Cortex of kidney (tissue), 1 donor: Measurements from ENCODE around the gene ADAMTS19.
"Not testable (repeated sequence)": the region's sequence is repeated elsewhere in the genome, so short reads cannot be mapped to it uniquely, and the experiment has no call there.

Source experiments
- DNase-seq: peaks from one replicate; lab custom pipeline; 2025; lab: John Stamatoyannopoulos, UW

ADAMTS19 gene

DNA sequence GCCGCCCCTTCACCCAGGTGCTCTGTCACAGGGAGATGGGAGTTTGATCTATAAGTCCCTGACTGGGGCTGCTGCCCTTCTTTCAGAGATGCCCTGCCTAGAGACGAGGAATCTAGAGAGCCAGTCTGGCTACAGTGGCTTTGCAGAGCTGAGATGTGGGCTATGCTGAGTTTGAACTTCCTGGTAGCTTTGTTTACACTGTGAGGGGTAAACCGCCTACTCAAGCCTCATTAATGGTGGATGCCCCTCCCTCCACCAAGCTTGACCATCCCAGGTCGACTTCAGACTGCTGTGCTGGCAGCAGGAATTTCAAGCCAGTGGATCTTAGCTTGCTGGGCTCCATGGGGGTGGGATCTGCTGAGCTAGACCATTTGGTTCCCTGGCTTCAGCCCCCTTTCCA, 124.4 kb downstream of the ADAMTS19 start:
- not testable (repeated sequence) for DNase-seq

DNA sequence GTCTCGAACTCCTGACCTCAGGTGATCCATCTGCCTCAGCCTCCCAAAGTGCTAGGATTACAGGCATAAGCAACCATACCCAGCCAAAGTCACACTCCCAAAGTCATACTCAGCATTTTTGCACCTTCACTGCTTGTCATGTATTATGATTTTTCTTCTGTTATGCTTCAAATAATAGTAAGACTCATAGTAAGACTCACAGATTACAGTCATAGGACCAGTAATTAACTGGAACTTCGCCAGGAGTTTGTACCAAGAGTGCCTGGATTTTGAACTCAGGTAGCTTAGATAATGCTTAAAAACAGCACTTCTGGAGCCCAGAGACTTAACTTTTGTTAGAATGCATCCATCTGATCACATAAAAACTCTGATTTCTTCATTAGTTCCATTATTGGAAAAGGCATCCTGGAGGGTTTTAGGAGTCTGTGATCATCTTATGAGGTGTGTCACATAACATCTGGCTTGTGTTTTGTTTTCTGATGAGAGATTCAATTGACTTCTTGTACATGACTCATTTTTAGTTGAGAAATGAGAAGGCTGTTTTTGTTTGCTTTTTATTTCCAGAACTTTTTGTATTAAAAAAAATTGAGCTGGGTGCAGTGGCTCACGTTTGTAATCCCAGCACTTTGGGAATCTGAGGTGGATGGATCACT, 131.5 kb downstream of the ADAMTS19 start:
- DNase-seq, result no peak

DNA sequence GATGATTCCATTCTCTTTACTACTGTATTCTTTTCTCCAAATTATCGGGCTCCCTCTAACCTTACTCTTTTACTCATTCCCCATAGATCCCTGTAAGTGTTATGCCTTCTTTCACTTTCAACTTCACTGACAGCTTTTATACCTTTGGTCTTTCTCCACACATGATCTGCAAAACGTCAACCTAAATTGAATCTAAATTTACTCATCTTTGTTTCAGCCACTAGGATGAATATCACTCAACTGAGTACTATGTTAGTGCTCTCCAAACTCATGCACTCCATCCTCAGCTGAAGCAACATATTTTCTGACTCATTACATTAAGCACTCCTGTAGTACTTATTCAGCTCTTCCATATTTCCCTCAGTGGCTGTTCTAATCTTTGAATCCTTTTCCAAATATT, 133.4 kb downstream of the ADAMTS19 start:
- DNase-seq, result no peak

DNA sequence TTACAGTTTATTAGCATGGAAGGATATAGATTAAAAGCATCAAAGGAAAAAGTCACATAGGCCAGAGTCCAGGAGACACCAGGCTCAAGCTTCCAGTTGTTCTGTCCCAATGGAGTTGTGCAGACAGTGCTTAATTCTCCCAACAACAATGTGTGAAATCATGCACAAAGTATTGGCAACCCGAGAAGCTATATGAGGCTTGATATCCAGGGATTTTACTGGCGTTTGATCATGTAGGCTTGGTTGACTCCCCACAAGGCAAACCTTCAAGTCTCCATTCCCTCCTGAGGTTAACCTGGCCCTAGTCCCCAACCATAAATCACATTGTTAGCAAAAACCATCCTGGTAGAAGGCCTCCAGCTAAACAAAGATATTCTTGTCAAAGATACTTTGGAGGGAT, 141.5 kb downstream of the ADAMTS19 start:
- no peak for DNase-seq

DNA sequence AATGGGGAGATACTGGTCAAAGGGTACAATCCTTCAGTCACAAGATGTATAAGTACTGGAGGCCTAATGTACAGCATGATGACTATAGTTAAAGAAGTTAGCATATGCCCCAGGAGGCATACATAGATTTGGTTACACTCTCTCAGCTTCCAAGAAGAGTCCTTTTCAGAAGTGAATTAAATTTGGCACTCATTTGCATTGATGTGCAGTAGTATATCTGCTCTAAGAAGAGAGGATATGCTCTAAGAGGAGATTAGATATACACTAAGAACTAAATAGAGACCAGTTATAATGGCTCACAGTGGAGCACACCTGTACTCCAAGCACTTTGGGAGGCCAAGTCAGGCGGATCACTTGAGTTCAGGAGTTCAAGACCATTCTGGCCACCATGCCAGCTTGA, 148.3 kb downstream of the ADAMTS19 start:
- no peak for DNase-seq

DNA sequence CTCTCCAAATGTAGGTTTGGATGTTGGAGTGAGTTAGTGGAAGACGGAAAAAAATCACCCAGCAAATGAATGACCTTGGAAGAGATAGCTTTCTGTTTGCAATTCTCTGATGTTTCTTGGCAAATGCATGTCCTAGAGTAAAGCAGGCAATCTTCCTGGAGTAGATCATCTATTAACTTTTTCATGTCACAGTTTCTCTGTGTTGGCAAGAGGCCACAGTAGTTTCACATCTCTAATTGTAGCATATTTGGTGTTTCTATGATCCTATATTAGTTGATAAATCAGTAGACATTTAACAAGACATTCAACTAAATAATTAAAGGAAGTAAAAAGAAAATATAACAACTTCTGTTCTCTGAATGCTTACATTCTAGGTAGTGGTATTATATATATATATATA, 149.6 kb downstream of the ADAMTS19 start:
- no peak for DNase-seq

DNA sequence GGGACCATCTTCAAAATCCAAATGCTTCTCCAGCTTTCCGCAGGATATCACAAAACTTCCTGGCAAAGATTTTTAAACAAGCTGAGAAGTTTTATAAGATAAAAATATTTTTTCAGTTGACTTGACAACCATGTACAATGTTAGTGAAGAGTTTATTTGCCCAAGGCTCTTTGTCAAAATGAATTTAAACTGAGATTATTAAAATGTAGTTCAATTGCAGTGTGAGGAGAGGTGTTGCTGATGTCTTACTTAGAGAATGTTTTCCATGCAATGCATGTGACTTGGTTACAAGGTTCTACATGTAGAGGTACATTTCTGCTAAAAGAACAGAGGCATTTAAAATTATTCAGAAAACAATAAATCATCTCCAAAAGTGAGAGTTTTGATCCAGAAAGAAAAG, 156.4 kb downstream of the ADAMTS19 start:
- DNase-seq, result no peak

DNA sequence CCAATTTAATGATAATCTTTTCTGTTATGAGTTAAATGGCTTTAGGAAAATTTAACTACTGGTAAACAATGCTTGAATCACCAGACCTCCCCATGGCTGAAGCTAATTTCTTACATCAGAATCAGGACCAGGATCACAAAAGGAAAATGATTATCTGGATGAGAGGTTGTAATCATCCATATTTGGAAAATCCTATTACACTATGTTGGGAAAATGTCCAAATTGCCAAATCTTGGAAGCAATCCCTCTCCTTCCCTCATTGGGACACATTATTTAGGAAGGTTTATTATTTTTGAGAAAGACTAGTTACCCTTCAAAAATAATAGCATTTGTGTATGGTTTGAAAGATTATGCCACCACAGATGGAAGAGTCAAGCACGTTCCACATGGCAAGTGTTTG, 157.1 kb downstream of the ADAMTS19 start:
- no peak for DNase-seq

DNA sequence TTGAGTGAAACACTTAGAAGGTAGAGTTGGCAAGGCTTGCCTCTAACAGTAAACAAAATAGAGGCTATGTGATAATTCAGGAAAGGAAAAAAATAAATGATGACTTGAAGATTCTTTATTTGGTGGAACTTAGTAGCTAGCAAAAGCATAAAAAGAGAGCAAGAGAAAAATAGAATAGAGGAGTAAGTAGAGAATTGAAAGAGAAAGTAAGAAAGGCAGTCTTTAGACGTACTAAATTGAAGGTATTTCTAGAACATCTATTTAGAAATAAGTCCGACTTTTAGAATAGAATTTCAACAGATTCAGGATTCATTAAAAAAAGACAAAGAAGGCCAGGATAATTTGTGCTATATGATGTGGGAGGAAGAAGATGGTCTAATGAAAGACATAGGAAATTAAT, 159.7 kb downstream of the ADAMTS19 start:
- DNase-seq, result no peak

DNA sequence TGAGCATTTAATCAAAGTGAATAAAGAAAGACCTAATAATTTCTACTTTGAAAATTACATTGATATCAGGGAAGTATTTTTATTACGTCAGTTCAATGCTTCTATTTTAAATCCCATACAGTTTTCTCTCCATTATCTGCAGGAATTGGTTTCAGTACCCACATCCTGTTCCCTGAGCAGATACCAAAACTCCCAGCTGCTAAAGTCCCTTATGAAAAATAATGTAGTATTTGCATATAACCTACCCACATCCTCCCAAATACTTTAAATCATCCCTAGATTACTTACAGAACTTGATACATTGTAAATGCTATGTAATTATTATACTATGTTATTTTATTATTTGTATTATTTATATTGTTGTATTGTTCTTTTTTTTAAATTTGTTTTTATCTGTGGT, 162.4 kb downstream of the ADAMTS19 start:
- no peak for DNase-seq

DNA sequence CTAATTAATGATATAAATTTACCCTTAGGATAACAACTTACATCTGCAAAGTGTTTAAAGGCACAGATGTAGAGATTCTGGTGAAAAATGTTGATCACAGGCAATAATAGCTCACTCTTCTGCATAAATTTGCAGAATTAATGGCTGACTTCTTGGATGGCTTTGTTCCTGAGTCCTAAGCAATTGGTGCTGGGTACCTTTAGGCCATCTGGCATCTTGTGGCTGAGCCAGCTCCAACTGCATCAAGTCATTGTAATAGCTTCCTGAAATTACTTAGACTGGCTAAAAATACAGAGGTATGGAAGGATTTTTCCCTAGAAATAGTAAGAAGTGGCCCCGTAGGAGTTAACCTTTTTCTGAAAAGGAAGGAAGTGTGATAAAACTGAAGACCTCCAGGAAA, 169.5 kb downstream of the ADAMTS19 start:
- DNase-seq, result no peak

DNA sequence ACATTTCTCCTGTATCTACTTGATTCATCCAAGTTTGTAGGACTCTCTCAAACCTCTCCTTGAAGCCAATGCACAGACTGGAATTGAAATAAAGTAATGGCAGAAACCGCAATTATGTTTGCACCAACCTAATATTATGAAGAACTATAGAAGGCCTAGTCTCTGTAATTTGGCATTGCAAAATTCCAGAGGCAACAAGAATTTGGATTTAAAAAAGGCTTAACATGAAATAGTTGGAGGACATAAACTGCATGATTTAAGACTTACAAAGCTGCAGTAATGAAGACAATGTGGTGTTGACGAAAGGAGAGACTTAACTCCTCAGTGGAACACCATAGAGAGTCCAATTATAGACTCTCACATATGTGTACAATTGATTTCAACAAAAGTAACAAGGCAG, 170.0 kb downstream of the ADAMTS19 start:
- no peak for DNase-seq

DNA sequence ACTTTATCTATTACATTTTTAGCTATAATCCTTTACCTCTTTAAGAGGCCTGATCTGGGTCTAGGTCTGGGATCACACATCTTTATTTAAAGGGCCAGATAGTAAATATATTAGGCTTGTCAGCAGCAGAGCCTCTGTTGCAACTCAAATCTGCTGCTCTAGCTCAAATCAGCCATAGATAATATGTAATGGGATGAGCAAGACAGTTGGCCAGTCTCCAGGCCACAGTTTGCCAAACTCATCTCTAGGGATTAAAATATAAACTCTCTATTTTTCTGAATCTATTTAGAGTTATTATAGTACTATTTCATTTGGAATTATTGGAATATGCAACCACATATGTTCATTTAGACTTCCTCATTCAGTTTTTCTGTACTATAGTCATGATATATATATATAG, 171.9 kb downstream of the ADAMTS19 start:
- DNase-seq, result no peak

DNA sequence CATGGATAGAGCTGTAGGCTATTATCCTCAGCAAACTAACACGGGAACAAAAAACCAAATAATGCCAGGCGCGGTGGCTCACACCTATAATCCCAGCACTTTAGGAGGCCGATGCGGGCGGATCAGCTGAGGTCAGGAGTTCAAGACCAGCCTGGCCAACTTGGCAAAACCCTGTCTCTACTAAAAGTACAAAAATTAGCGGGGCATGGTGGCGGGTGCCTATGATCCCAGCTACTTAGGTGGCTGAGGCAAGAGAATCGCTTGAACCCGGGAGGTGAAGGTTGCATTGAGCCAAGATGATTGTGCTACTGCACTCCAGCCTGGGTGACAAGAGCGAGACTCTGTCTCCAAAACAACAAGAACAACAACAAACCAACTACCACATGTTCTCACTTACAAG, 177.4 kb downstream of the ADAMTS19 start:
- not testable (repeated sequence) for DNase-seq

DNA sequence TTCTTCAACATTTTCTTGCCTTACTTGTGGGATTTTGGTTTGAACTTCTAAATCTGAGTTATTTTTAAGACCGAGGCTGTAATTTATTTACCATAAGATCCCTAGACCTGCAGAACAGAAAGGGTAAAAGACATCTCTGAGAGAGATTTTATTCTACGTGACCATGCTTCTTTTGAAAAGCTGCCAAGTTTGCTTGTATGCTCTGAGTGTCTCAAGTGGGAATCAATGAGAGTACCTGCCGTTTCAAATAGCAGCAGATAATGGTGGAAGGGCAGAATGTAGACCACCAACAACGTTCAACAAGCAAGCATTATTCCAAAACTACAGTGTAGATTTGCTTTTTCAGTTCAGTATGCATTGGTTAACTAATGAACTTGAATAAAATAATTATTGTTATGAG, 179.2 kb downstream of the ADAMTS19 start:
- DNase-seq, result no peak

DNA sequence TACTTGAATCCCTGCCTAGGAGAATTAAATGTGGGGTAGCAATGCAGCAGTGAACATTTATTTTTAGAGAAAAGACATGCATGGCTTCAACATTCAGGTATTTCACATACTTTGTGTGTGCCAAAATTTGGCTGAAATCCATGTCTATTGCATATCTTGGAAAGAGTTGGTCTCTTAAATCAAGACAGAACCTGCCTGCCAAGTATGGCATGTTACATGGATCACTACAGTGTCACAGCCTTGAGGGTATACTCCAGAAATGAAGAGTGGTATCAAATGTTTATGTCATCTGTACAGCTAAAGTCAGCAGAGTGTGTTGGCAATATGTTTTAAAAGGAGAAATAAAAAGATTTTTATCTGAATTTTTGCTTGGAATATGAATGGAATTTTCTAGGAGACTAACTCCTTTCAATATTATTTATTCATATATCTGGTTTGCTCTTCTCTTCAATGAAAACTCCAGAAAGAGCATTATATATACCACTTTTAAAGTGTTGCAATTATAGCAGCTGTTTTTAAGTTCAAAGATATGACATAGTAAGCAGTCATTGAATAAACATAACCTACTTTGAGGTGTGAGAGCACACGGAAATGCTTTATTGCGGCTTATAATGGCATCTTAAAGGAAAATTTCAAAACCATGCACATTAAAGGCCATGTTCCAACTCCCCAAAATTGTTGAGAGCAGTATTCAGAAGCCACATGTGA, 192.4 kb downstream of the ADAMTS19 start:
- DNase-seq, result no peak

DNA sequence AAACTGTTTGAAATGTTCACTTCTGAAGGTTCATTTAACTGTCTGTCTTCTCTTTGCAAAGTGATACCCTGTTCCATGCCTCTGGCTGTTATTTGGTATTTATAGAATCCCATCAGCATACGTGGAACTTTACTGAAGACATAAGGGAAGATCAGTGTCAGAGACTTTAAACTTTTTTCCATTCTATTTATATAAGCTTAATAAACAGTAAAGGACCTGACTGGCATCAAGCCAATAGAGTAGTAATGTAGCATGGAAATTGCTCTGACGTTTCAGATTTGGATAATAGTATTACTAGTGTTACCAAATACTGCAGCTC, 192.9 kb downstream of the ADAMTS19 start:
- no peak for DNase-seq

DNA sequence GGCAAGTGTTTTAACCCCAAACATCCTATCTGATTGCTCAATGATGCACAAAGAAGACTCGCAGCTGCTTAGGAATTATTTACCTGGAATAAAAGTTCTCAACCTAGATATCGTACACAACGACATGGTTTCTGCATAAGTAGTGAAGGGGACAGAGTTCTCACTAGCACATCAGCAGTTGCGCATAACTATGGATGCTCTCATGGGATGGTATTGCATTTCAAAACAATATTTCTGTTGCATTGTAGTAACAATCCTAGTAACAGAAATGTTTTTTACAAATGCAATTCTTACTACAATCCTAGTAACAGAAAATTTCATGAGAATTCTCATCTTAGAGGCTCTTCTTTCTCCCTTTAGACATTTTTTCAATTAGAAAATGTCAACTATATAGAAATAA, 193.3 kb downstream of the ADAMTS19 start:
- no peak for DNase-seq

DNA sequence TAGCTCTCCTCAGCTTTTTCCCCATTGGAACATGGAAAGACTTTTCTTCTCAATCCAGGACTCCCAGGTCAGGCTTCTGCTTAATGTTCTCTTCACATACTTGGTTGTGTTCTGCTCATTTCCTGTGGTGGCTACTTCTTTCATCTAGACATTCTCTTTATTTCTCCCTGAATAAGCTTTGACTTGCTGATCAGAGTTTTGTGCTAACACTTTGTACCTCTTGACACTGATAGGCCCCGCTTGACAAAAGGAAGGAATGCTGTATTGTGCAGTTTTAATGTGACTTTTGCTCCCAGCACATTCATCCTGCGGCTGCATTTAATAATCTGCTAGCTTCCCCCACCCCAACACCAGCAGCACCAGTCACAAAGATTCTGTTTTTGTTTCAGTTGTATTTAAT, 196.9 kb downstream of the ADAMTS19 start:
- DNase-seq, result no peak

DNA sequence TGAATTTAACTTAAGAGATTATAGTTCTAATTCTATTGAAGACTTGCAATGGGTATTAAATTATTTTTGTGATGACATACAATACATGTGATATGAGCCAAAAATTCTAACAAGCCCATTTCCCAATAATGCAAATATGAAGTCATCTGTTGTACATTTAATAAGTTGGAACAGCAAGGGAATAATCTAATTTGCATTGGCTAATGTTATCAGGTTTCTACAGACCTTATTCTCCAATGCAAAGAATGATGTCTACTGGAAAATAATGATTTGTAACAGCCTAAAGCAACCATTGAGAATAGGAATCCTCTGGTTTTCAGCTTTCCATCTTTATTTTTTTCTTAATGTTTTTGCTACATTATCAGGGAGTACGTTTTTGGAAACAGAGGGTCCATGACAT, 198.7 kb downstream of the ADAMTS19 start:
- DNase-seq, result no peak

DNA sequence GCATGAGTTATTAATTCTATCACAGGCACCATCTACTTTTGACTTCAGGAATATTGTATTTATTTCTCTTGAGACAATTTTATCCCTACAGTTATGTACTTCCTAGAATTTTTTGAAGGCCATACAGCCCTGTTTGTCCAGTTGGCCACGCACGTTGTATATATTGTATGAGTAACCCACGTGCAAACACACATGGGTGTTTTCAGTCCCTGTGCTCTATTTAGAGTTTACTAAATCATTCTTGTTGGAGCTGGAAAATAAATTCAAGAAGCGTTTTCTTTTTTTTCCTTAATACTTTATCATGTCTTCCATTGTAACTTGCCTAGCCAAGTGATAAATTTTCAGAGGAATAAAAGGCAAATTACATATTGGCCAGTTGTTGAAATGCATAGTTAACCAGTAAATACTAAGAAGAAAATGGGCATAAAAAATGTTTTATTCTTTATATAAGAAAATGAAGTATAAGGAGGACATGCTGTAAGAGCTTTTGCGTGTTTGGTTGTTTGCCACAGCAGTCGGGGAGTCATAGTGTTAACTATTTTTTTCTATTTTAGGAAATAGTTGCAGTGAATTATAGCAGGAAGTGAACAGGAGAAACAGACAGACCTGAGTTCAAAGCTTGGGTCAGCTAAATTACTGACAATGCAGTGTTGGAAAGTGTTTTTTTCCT, 201.4 kb downstream of the ADAMTS19 start:
- no peak for DNase-seq

DNA sequence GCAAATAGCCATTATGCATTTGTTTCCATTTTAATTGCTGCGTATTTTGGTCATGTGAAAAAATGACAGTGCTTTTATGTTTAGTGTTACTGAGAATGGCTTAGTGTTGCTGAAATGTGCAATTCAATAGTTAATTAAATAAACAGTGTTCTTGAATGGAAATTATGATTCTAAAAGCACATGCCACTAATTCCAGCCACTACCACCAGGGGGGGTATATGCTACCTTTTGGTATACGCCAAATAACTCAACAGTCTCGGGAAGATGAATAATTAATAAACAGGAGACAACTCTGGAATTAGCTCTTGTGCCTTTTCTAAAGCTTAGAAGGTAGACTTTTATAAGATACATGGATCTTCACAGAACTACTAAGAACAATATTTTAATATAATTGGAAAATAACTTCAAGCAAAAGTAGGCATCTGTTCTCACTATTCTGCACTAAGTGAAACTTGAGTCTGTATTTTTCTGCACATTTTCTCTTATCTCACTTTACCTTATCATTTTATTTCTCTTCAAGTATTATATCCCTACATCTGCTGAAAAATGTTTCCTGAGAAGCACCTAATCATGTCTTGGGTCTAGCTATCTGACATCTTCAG, 204.3 kb downstream of the ADAMTS19 start:
- no peak for DNase-seq

DNA sequence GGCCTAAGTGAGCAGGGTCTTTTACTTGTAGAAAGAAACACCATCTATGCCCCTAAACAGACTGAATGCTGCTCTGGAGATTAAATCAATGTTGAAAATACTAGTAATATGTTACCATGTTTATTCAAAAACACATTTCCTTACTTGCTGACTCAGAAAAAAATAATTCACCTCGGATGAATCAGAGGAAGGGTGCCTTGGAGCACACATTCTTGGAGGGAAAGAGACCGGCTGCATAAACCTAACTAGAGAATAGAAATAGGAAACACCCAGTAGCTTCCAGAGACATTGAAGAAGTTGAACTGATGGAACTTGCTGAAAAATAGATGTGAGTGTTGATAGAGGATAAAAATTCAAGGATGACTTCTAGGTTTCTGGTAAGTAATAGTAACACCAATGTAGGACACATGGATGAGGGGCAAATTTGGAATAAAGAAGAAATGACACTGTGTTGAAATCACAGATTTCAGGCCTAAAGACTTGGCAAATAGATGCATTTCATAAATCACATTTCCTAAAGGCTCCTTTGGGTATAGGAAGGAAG, 210.9 kb downstream of the ADAMTS19 start:
- DNase-seq, result no peak
